ENCODE data around the gene NEDD4L.
"Not testable (repeated sequence)": the region's sequence is repeated elsewhere in the genome, so short reads cannot be mapped to it uniquely, and the experiment has no call there.

The NEDD4L gene

GRCh38 chr18:58272779-58273435, 228.9 kb downstream of the NEDD4L start:
- DNase-seq: no peak

- DNase-seq: no peak
Measured at GRCh38 chr18:58275176-58275575, 231.2 kb downstream of the NEDD4L start.

GRCh38 chr18:58276789-58277739, 233.0 kb downstream of the NEDD4L start:
- DNase-seq: no peak

- DNase-seq: no peak
Measured at GRCh38 chr18:58279504-58280175, 235.6 kb downstream of the NEDD4L start.

DNA sequence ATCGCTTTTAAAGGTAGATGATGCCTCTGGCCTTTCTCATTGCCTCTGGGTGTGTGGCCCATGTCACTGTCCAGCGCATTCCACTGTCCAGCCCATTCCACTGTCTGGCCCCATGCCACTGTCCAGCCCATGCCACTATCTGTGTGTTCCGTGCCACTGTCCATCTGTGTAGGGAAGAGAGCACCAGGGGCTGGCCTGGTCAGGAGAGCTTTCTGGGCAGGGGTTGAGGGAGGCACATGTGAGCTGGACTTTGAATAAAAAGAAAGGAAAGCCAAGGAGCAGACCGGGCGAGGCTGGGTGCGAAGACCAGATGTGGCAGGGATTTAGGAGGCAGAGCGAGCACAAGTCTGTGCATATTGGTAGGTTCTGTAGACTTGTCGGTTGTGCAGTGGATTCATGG, 236.2 kb downstream of the NEDD4L start:
- no peak for DNase-seq

GRCh38 chr18:58282872-58283271, 238.8 kb downstream of the NEDD4L start:
- DNase-seq: not testable (repeated sequence)

- DNase-seq: no peak
Measured at GRCh38 chr18:58284699-58285448, 240.8 kb downstream of the NEDD4L start.

DNA sequence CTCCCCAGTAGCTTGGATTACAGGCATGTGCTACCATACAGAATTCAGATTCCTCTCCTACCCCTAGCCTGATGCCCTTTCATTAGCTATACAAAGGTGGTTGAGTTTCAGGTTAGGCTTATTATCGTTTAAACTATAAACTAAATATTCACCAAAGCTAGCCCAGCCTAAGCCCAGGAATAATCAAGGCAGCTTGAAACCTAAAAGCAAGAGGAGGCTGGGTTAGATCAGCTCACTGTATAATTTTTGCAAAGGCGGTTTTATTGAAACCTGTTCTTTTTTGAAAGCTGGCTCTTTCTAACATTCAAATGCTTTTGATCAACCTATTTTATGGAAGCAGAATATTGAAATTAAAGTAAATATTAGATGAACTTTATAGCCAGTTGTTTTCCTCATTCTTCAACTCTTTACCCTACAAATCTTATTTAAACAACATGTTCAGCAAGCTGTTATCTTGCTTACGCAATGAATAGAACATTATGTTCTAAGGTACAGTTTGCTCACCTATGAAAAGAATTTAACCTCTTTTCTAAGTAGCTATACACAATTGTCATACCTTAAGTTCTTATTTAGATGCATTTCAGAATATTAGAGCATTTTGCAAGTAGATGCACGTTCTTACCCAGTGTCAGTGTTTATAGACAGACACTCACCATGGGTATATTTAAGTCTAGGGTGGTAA, 241.6 kb downstream of the NEDD4L start:
- no peak for DNase-seq

GRCh38 chr18:58286632-58287352, 242.8 kb downstream of the NEDD4L start:
- DNase-seq: no peak

DNA sequence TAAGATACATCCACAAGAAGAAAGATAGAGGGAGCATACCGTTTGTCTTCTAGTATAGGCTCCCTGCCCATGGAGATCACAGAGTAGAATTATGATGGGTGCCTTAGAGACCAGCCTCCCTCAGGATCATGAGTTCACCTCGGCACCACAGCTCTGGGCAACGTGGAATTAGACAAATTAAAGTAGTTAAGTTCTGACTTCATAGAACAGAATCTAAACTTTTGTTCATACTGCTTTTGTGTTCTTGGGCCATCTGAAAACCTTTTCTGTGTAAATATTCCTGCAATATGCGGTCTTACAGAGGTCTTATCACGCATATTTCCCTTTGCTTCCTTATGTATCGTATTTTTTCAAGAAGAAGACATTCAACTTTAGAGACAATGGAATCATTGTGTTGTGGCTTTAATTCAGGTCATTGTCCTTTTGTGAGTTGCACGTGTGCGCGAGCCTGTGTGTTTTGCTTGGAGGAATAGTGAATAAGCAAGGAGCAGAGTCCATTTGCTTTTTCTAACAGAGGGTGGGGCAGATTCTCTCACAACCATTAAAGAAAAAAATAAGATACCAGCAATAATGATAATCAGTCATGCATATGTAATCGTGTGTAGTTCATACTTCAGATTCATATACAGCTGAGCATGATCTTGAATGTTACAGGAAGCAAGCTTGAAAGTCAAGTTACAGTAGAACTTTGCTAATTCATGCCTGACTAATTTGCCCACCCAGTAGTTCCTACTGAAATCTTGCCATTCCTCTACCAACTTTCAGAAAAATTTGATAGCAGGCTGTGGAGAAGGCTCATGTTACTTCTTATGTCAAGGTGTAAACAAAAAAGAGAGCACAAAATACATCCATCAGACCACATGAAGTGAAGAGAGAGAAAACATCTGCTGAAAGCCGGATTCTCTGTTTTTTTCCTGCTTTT, 243.6 kb downstream of the NEDD4L start:
- DNase-seq: no peak

DNA sequence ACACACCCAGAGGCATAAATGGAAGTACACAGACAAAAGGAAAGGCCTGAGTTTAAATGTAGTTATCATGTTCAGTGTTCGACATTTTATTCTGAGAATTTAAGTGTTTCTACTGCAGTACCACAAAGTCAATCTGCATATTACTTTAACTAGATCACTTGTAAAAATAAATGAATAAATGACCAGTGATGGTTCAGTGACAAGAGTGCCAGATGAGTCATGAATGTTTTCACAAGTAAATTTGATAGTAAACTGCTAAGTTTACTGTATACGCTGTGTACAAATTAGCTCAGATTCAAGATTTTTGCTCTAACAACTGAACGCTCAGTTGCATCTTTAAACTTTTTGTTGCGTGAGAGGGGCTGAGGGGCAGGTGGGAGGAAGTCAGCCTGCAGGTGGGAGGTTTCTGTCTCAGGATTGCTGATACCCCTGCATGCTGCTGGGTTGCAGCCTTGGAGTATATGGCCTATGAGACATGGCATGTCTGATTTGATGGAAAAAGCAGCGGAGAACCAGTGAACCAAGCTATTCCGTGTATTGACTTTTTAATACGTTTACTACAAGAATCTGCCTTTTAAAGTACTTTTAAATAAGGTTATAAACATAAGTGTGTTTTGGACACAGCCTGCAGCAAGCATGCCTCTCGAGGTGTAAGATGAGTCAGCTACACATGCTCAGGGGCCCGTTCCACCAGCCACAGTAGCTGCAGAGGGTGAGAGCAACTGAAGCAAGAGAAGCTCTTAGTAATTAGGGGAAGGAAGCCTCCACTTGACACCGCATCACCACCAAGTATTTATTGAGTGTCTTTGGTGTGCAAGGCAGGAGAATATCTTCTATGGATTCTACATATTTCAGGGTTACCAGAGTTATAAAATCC, 245.1 kb downstream of the NEDD4L start:
- no peak for DNase-seq

DNA sequence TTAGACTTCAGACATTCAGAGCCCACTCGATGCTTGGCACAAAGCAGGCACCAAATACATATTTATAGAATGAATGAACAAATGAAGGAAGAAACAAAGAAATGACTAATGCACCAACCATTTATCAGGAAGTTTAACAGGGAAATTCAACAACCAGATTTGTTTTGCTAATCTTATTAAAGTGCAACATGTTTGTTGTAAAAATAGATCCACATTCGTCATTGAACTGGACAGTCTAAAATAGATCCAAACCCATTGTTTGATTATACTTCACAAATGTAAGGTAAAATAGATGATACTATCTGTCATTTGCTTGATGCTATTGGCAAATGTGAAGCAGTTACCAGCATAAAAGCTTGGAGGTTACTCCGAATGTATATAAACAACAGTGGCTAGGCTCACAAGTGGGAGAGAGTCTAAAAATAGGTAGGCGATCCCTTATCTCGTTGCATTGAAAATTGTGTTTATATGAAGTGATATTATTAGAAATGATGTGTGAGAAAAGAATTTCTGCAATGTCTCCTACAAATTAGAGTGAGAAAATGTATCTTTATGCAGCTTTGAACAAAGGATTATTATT, 246.2 kb downstream of the NEDD4L start:
- DNase-seq: no peak

- DNase-seq: no peak
Measured at GRCh38 chr18:58291131-58291530, 247.1 kb downstream of the NEDD4L start.

GRCh38 chr18:58292638-58293037, 248.6 kb downstream of the NEDD4L start:
- DNase-seq: no peak

GRCh38 chr18:58297198-58297597, 253.2 kb downstream of the NEDD4L start:
- no peak for DNase-seq

GRCh38 chr18:58298251-58299134, 254.5 kb downstream of the NEDD4L start:
- no peak for DNase-seq

DNA sequence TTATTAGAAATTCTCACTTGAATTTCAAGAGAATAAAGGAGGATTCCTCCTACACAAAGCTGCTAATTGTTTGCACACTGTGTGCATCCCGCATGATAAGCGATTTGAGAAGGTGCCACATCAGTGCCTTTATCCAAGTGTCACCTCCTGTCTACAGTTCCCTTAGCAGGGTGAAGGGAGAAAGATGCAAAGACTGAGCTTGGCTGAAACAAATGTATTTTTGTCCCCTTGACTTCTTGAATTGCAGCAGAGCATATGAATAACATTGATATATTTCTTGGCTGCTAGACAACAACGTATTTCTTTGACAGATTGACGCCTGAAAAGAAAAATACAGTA, 255.1 kb downstream of the NEDD4L start:
- DNase-seq: no peak

- no peak for DNase-seq
Measured at GRCh38 chr18:58299936-58300335, 255.9 kb downstream of the NEDD4L start.

Measured in NCI-H748 treated with DMSO at 0.1 percent for 48 hours (cell line).